ENCODE results near the gene APH1A.
"Not testable (repeated sequence)": the region's sequence is repeated elsewhere in the genome, so short reads cannot be mapped to it uniquely, and the experiment has no call there.

DNA sequence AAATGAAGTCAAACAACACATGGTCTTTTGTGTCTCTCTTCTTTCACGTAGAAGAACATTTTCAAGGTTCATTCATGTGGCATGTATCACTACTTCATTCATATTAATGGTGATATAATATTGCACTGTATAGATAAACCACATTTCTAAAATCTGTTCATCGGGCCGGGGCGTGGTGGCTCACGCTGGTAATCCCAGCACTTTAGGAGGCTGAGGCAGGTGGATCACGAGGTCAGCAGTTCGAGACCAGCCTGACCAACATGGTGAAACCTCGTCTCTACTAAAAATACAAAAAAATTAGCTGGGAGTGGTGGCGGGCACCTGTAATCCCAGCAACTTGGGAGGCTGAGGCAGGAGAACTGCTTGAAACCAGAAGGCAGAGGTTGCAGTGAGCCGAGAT, 40.6 kb downstream of the APH1A start:
- TF ChIP-seq CTCF, POLR2A (IDR thresholded peaks at IDR 0.05): not testable (repeated sequence)
